GM12875 (cell line): ENCODE results near the gene ATG4C.
"Not testable (repeated sequence)": the region's sequence is repeated elsewhere in the genome, so short reads cannot be mapped to it uniquely, and the experiment has no call there.

Experiments used
- H3K4me3 ChIP-seq: one replicate; pipeline ENCODE4 v1.5.1; 2011; ENCODE audit warnings: low read depth, low read length, control low read depth
- CTCF ChIP-seq: IDR thresholded peaks from 2 replicates; pipeline ENCODE4 v1.5.1; 2011; ENCODE audit warnings: low read depth, mild to moderate bottlenecking, control low read depth, inconsistent platforms, low read length, moderate library complexity, borderline replicate concordance; ENCODE audit not compliant: insufficient read depth

The ATG4C gene

DNA sequence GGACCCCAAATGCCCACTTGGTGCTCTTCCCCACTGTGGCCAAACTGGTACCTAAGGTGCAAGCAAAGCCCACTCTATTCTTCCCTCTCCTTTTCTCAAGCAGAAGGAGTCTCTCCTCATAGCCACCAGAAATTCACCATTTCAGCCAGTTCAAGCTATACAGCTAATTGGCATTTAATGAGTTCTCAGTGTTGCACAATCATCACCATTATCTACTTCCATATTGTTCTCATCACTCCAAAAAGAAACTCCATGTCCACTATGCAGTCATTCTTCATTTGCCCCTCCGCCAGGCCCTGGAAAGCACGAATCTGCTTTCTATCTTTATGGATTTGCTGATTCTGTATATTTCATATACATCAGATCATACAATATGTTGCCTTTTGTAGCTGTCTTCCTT is 9.9 kb upstream of the ATG4C start:
- TF ChIP-seq CTCF: no peak
- H3K4me3 ChIP-seq: no peak overlapping the region

- no peak for TF ChIP-seq CTCF
These were observed 8.8 kb upstream of the ATG4C start for GRCh38 chr1:62774971-62775595.

DNA sequence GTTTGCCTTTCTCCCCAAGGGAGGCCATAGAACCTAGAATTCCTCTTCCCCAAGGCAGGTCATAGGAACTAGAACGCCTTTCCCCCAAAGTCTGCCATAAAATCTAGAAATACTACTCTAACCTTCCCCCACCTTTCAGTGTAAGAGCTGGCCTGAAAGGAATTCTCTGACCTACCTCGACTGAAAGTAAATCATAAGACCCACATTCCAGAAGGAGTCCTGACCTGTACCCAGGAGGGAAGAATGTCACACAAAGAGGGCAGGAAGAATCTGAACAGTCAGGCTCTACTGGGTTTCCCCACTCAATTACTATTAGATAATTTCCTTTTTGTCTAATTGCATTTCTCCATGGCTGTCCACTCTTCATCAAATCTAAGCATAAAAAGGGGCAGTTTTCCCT is 5.7 kb upstream of the ATG4C start:
- TF ChIP-seq CTCF: no peak
- no peak overlapping the region for H3K4me3 ChIP-seq

More at GRCh38 chr1:62774971-62775595, 8.8 kb upstream of the ATG4C start:
- no peak overlapping the region for H3K4me3 ChIP-seq

DNA sequence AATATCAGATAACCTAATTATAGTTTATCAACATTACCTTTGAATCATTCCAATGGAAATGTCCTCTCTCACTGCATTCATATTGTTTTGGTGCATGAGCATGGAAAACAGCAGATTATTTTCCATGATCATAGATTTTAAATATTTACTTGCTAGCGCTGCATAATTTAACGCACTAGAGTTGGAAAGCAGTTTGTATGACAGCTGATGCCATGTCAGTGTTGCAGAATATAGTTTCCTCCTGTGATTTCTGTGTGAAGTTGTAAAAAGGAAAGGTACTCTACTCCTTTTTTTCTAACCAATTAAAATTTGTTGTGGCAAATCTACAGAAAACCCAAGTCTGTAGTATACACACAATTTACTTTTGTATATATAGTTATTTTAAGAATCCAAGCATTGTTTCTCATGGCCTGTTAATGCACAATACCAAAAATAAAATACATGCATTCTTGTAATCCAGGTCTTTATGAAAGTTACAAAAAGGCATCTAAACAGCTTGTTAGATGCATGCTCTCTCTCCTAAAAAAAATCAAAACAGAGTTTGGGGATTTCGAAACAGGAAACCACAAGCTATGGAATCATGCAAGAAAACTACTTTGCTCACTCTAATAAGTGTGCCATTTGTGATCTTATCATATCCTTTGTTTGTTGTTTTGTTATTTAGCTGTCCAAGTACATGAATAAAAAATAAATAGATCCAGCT is 1.9 kb upstream of the ATG4C start:
- no peak for TF ChIP-seq CTCF
- no peak overlapping the region for H3K4me3 ChIP-seq

- H3K4me3 ChIP-seq: not testable (repeated sequence)
These were observed 1.3 kb upstream of the ATG4C start for GRCh38 chr1:62782544-62783212.

DNA sequence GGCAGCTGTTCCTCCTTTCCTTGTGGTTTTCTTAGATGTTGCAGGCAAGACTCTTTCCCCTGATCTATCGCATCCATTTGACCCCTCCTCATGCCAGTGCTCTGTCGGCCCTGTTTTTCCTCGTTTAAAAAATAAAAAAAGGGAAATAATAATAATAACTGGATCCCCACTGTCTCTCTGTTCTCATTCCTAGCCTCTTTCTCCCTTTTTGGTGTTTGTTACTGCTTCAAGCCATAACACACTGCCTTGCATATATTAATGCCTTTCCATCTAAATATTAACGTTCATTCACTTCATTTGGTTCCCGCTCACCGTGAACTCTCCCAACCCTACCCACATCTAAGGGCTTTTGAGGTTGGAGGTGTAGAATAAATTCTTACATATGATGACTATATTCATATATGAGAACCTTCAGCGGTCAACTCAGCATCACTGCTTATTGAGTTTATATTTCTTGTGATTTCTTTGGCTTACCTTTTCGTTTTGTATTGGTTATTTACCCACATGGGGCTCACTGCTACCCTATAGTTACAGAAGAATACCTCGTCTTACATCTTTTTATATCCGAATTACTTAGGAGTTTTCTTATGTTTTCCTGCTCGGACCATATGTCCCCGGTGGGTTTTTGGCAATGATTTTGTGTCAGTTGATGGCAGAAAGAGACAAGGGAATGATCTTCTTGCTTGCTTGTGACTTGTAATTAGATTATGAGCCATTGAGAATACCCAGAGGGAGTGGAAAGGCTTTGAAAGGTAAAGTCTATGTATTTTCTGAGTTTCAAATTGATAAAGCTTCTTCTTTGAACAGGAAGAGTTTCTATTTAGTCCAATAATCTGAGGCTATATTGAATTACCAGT is 805 bp downstream of the ATG4C start:
- peak overlapping the region; percentile 68 for H3K4me3 ChIP-seq
- TF ChIP-seq CTCF: no peak

DNA sequence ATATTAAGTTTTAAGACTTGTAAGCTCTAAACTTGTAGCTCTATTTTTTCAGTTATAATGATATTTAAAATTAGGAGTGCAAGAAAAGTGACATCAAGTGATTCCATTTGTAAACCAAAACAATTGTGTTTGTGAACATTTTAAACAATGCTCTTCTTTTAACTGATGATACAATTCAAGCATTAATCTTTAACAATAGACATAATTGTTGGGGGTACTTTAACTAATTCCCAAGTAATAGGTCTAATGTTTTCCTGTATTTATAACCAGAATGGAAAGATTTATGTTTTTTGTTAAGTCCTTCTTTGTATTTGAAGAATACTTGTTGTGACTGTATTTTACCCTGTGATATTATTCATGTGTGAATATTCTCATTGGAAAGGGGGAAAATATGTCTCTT is 6.8 kb downstream of the ATG4C start:
- TF ChIP-seq CTCF: no peak
- no peak overlapping the region for H3K4me3 ChIP-seq
